Smooth muscle cell (in vitro differentiated cells): ENCODE measurements around the gene CDH4. TPM values are rescaled to one million over a fixed set of nuclear protein-coding genes. Genes with fewer than 3 reads are reported as not detected.

Experiments used
- DNase-seq: peaks from one replicate; lab custom pipeline; 2025; ENCODE audit not compliant: unreplicated experiment; lab: John Stamatoyannopoulos, UW
- H2AFZ ChIP-seq: fragments of 200-600 bp; sonication (generic); 2 replicates; pipeline ENCODE4 v1.6.0; 2016; ENCODE audit warnings: antibody characterized with exemption, low read depth, mild to moderate bottlenecking
- H3F3A ChIP-seq: fragments of 200-600 bp; sonication (generic); 2 replicates; pipeline ENCODE4 v1.6.0; 2017; ENCODE audit warnings: antibody characterized with exemption, low read depth
- H3K27ac ChIP-seq: fragments of 200-600 bp; sonication (generic); 2 replicates; pipeline ENCODE4 v1.5.1; 2016; ENCODE audit warnings: low read depth, mild to moderate bottlenecking
- H3K27me3 ChIP-seq: fragments of 200-600 bp; sonication (generic); 2 replicates; pipeline ENCODE4 v1.6.1; 2016; ENCODE audit warnings: low read depth, mild to moderate bottlenecking
- H3K36me3 ChIP-seq: fragments of 200-600 bp; sonication (generic); 2 replicates; pipeline ENCODE4 v1.5.1; 2016; ENCODE audit warnings: low read depth
- H3K4me1 ChIP-seq: fragments of 200-600 bp; sonication (generic); 2 replicates; pipeline ENCODE4 v1.5.1; 2016; ENCODE audit warnings: low read depth
- H3K4me2 ChIP-seq: fragments of 200-600 bp; sonication (generic); 2 replicates; pipeline ENCODE4 v1.6.0; 2016; ENCODE audit warnings: mild to moderate bottlenecking
- H3K4me3 ChIP-seq: fragments of 200-600 bp; sonication (generic); 2 replicates; pipeline ENCODE4 v1.5.1; 2016; ENCODE audit warnings: mild to moderate bottlenecking
- H3K79me2 ChIP-seq: fragments of 200-600 bp; sonication (generic); 2 replicates; pipeline ENCODE4 v1.6.0; 2016; ENCODE audit warnings: low read depth, mild to moderate bottlenecking
- H3K9ac ChIP-seq: fragments of 200-600 bp; sonication (generic); 2 replicates; pipeline ENCODE4 v1.6.0; 2016; ENCODE audit warnings: low read depth
- H3K9me3 ChIP-seq: fragments of 200-600 bp; sonication (generic); replicated peaks from 2 replicates; pipeline ENCODE4 v1.5.1; 2016; ENCODE audit warnings: low read depth
- H4K20me1 ChIP-seq: fragments of 200-600 bp; sonication (generic); 2 replicates; pipeline ENCODE4 v1.6.0; 2016; ENCODE audit warnings: low read depth
- WGBS: methylation state at CpG from one replicate; pipeline ENCODE4 v1.1.7; 2016; ENCODE audit warnings: low lambda C conversion rate; 5-methylcytosine and 5-hydroxymethylcytosine counted together
- polyA plus RNA-seq: library from polyadenylated mRNA; unstranded; fragments of >200 nt; fragmentation: Nextera tagmentation; extraction: Ambion mirVana; gene quantifications from 2 replicates; pipeline ENCODE4 v1.2.1, GENCODE V29; 2016
- total RNA-seq: library from RNA; depleted of rRNA; stranded (reverse); fragments of >200 nt; gene quantifications from 2 replicates; pipeline ENCODE4 v1.2.3, GENCODE V29; 2014
- TF ChIP-seq, protein P1 (sequence below): fragments of 200-600 bp; sonication (generic); IDR thresholded peaks from 2 replicates; pipeline ENCODE4 v1.5.1; 2017; ENCODE audit warnings: borderline replicate concordance, mild to moderate bottlenecking, antibody characterized with exemption; ENCODE audit not compliant: insufficient read depth, poor library complexity, severe bottlenecking

Gene CDH4
- total and polyA plus RNA-seq, 2 experiments from 2014 or later, result 0.03 to 0.04 TPM

DNA sequence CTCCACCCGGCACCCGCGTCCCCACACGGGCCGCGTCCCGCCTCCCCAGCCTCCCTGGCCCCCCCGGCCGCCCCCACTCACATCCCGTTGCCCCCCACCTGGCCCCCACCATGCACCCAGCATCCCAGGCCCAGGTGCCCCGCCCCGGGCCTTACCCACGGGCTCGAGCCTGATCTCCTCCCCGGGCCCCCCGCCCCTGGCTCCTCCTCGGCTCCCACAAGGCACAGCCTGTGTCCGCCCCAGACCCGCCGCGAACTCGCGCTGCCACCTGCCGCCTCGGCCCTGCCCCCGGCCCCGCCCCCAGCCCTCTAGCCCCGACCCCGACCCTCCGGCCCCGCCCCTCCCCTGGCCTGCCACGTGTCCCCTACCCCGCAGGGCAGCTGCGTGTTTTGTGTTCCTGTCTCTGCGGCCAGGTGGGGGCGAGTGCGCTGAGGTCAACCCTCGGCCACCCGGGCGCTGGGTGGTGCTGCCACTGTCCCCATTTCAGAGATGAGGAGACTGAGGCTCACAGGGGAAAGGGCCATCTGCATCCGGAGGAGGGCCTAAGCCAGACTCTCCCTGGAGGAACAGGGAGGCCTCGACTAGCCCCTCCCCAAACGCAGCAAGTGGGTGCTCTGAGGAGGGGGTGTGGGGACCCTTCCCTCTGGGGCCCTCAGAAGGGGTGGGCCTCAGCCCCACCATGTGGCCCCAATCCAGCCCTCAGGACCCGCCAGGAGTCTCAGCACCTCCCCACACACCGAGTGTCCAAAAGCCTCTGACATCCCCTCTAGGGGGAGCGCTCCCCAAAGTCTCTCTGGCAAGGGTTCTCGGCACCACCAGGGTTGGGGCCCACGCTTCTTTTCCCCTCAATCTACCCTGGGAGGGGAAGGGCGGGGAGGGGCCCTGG is 713.8 kb downstream of the CDH4 start:
- H2AFZ ChIP-seq, result no peak overlapping the region
- no peak overlapping the region for H3K4me2 ChIP-seq
- 28% methylated on average over 23 of the region's 49 CpGs for WGBS
- no peaks in the 10 kb centered on the region for H3K79me2 ChIP-seq
- H3K36me3 ChIP-seq, result no peaks in the 10 kb centered on the region
- DNase-seq, result no peak
- H3K9me3 ChIP-seq, result no peaks in the 10 kb centered on the region
- H3K4me1 ChIP-seq, result no peaks in the 10 kb centered on the region
- H4K20me1 ChIP-seq, result no peaks in the 10 kb centered on the region
- H3K27ac ChIP-seq, result no peak overlapping the region
- no peak overlapping the region for H3K4me3 ChIP-seq
- TF ChIP-seq, protein P1, sequence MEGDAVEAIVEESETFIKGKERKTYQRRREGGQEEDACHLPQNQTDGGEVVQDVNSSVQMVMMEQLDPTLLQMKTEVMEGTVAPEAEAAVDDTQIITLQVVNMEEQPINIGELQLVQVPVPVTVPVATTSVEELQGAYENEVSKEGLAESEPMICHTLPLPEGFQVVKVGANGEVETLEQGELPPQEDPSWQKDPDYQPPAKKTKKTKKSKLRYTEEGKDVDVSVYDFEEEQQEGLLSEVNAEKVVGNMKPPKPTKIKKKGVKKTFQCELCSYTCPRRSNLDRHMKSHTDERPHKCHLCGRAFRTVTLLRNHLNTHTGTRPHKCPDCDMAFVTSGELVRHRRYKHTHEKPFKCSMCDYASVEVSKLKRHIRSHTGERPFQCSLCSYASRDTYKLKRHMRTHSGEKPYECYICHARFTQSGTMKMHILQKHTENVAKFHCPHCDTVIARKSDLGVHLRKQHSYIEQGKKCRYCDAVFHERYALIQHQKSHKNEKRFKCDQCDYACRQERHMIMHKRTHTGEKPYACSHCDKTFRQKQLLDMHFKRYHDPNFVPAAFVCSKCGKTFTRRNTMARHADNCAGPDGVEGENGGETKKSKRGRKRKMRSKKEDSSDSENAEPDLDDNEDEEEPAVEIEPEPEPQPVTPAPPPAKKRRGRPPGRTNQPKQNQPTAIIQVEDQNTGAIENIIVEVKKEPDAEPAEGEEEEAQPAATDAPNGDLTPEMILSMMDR, result no peak
- peaks cover 4% of the 10 kb centered on the region for H3K27me3 ChIP-seq
- no peak overlapping the region for H3K9ac ChIP-seq
- no peaks in the 10 kb centered on the region for H3F3A ChIP-seq

DNA sequence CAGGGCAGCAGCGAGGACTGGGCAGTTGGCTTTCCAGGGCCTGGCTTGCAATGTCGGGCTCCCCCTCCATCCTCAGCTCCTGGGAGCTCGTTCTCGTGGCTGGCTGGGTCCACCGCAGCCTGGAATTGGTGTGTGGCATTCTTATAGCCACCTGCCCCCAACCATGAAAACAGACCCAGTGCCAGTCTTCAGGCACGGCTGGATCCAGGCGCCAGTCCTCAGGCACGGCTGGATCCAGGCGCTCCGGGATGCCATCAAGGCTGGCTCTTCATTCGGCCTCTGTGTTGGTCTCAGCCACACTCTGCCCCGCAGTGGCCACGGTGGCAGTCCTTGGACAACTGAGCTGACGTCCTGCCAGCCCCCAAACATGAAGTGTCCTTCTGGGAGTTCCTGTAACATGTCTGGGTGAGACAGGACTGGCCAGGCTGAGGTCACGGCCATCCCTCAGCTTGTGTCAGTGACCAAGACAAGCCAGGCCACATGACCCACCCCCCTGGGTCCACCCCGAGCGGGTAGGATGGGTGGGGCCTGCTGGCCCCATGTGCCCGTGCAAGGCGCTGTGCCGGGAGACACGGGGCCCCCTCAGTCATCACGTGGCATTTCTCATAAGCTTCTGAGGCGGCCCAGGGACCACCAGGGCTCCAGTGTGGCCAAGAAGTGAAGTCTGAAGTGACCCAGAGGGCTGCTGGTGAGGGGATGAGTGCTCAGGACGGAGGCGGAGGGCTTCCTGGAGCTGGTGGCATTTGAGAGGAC is 714.6 kb downstream of the CDH4 start:
- H3K4me3 ChIP-seq, result no peak overlapping the region
- TF ChIP-seq, protein P1, result no peak
- H3K9me3 ChIP-seq, result no peaks in the 10 kb centered on the region
- H3K4me2 ChIP-seq, result no peak overlapping the region
- no peak overlapping the region for H2AFZ ChIP-seq
- H4K20me1 ChIP-seq, result no peaks in the 10 kb centered on the region
- no peak for DNase-seq
- H3K9ac ChIP-seq, result no peak overlapping the region
- H3K4me1 ChIP-seq, result no peaks in the 10 kb centered on the region
- 88% methylated on average over 25 of the region's 25 CpGs for WGBS
- no peak overlapping the region for H3K27ac ChIP-seq
- no peaks in the 10 kb centered on the region for H3K79me2 ChIP-seq
- peaks cover 4% of the 10 kb centered on the region for H3K27me3 ChIP-seq
- no peaks in the 10 kb centered on the region for H3K36me3 ChIP-seq
- no peaks in the 10 kb centered on the region for H3F3A ChIP-seq

DNA sequence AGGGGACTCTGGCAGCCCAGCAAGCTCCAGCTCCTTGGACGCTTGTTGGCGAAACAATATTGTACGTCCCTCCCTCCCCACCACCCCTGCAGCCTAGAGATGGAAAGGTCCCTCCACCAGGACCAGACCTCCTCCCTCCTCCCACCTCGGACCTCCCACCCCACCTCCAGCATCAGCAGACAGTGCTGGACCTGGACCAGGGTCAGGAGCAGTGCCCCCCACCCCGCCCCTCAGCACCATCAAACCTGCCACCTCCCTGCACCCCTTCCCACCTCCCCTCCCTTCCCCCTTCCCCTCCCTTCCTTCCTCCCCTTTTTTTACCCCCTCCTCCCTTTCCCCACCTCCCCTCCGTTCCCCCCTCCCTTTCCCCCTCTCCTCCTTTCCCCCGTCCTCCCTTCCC is 715.2 kb downstream of the CDH4 start:
- Histone ChIP-seq H3K27ac (no peak overlapping the region), H3K4me2 (no peak overlapping the region), H3K9me3 (no peaks in the 10 kb centered on the region), H3K27me3 (peaks cover 4% of the 10 kb centered on the region), H4K20me1 (no peaks in the 10 kb centered on the region), H3K4me1 (no peaks in the 10 kb centered on the region), H3K9ac (no peak overlapping the region), H3F3A (no peaks in the 10 kb centered on the region), H3K36me3 (no peaks in the 10 kb centered on the region), H3K79me2 (no peaks in the 10 kb centered on the region), H3K4me3 (no peak overlapping the region), H2AFZ (no peak overlapping the region)
- TF ChIP-seq, protein P1, result no peak
- DNase-seq, result no peak
- WGBS, result 59% methylated on average over 4 of the region's 7 CpGs
